NOMO-1 (cell line): ENCODE results near the gene GPR137.

Experiments used
- DNase-seq, 2 experiments: peaks; one replicate each; lab custom pipeline; 2025; ENCODE audit not compliant: unreplicated experiment in 2 of 2; lab: John Stamatoyannopoulos, UW

The GPR137 gene

GRCh38 chr11:64249038-64249437 lies 36.6 kb upstream of the GPR137 start:
- DNase-seq, result no peak

GRCh38 chr11:64249563-64250414 lies 35.9 kb upstream of the GPR137 start:
- no peak for DNase-seq

- DNase-seq, result no peak
Observed at GRCh38 chr11:64250415-64251015, 35.1 kb upstream of the GPR137 start.

GRCh38 chr11:64251016-64251752 lies 34.5 kb upstream of the GPR137 start, which contains the start of gene PLCB3:
TSS of gene PLCB3 (plus strand) at chr11:64251530. CDS start at chr11:64251650, 120 bp downstream.
- DNase-seq, result peak; percentile 47 to 48

- DNase-seq, result no peak
Observed at GRCh38 chr11:64251753-64252002, 34.0 kb upstream of the GPR137 start.

- DNase-seq, result no peak
Observed at GRCh38 chr11:64252003-64252872, 33.4 kb upstream of the GPR137 start.

GRCh38 chr11:64253043-64253442 lies 32.6 kb upstream of the GPR137 start:
- DNase-seq, result no peak

- DNase-seq, result no peak
Observed at GRCh38 chr11:64253481-64253880, 32.2 kb upstream of the GPR137 start.

- DNase-seq, result no peak
Observed at GRCh38 chr11:64254326-64254725, 31.3 kb upstream of the GPR137 start.

- no peak for DNase-seq
Observed at GRCh38 chr11:64255135-64256128, 30.2 kb upstream of the GPR137 start.

- DNase-seq, result no peak
Observed at GRCh38 chr11:64256300-64256699, 29.3 kb upstream of the GPR137 start.

- DNase-seq, result no peak
Observed at GRCh38 chr11:64258356-64258755, 27.3 kb upstream of the GPR137 start.

- no peak for DNase-seq
Observed at GRCh38 chr11:64258946-64259532, 26.6 kb upstream of the GPR137 start.

GRCh38 chr11:64259533-64260067 lies 26.0 kb upstream of the GPR137 start:
- no peak for DNase-seq

GRCh38 chr11:64260147-64260708 lies 25.4 kb upstream of the GPR137 start:
- DNase-seq, result no peak

GRCh38 chr11:64261556-64262080 lies 24.0 kb upstream of the GPR137 start:
- no peak for DNase-seq

GRCh38 chr11:64262271-64263002 lies 23.2 kb upstream of the GPR137 start:
- DNase-seq, result no peak
